Liver (tissue), 9 donors: Measurements from ENCODE around the gene ACTR6. TPM values are rescaled to one million over a fixed set of nuclear protein-coding genes. Genes with fewer than 3 reads are reported as not detected.

ENCODE experiments used
- DNase-seq: peaks from one replicate; pipeline ENCODE4 v3.0.0-alpha.2; 2017; ENCODE audit warnings: low spot score
- H3K27ac ChIP-seq, 2 donors: one replicate each; pipeline ENCODE4 v1.7.0; 2013; ENCODE audit warnings: inconsistent platforms in 2 of 2, low read length in 2 of 2, control low read depth in 1 of 2, low read depth in 1 of 2, mild to moderate bottlenecking in 1 of 2
- H3K27me3 ChIP-seq, 4 donors: one replicate each; pipeline versions ENCODE4 v1.6.1 to v1.7.0; 2013; ENCODE audit warnings: low read length in 3 of 4, inconsistent platforms in 1 of 4, mild to moderate bottlenecking in 1 of 4, moderate library complexity in 1 of 4; ENCODE audit not compliant: control insufficient read depth in 4 of 4, insufficient read depth in 4 of 4
- H3K36me3 ChIP-seq, 4 donors: one replicate each; pipeline versions ENCODE4 v1.6.1 to v1.7.0; 2013; ENCODE audit warnings: low read length in 3 of 4, mild to moderate bottlenecking in 3 of 4, low read depth in 1 of 4, moderate library complexity in 1 of 4; ENCODE audit not compliant: control insufficient read depth in 4 of 4, insufficient read depth in 3 of 4
- H3K4me1 ChIP-seq, 4 donors: one replicate each; pipeline versions ENCODE4 v1.6.1 to v1.7.0; 2013; ENCODE audit warnings: low read length in 3 of 4, mild to moderate bottlenecking in 3 of 4, moderate library complexity in 1 of 4; ENCODE audit not compliant: control insufficient read depth in 4 of 4, insufficient read depth in 4 of 4
- H3K4me3 ChIP-seq, 3 donors: one replicate each; pipeline versions ENCODE4 v1.6.1 to v1.7.0; 2013; ENCODE audit warnings: low read length in 3 of 3, control low read depth in 1 of 3, low read depth in 1 of 3, mild to moderate bottlenecking in 1 of 3
- H3K9ac ChIP-seq, 2 donors: one replicate each; pipeline ENCODE4 v1.7.0; 2013; ENCODE audit warnings: low read length in 2 of 2, mild to moderate bottlenecking in 2 of 2, moderate library complexity in 2 of 2, control low read depth in 1 of 2, low read depth in 1 of 2
- H3K9me3 ChIP-seq, 4 donors: one replicate each; pipeline versions ENCODE4 v1.6.1 to v1.7.0; 2013; ENCODE audit warnings: low read length in 3 of 4; ENCODE audit not compliant: control insufficient read depth in 4 of 4
- EGR1 ChIP-seq, 2 donors: IDR thresholded peaks; 2 replicates each; pipeline ENCODE4 v1.6.1; 2016 to 2018; ENCODE audit warnings: antibody characterized with exemption in 2 of 2, low read depth in 2 of 2
- FOXA1 ChIP-seq: IDR thresholded peaks from 2 replicates; pipeline ENCODE4 v1.6.1; 2016; ENCODE audit warnings: antibody characterized with exemption
- FOXA2 ChIP-seq: IDR thresholded peaks from 2 replicates; pipeline ENCODE4 v1.6.1; 2016; ENCODE audit warnings: antibody characterized with exemption
- GABPA ChIP-seq, 2 donors: IDR thresholded peaks in 1 of 2; conservative IDR thresholded peaks in 1 of 2; 2 replicates each; pipeline ENCODE4 v1.6.1; 2016; ENCODE audit warnings: antibody characterized with exemption in 2 of 2, mild to moderate bottlenecking in 1 of 2, moderate library complexity in 1 of 2
- HNF4A ChIP-seq, 2 donors: conservative IDR thresholded peaks; 2 replicates each; pipeline ENCODE4 v1.6.1; 2016; ENCODE audit warnings: antibody characterized with exemption in 2 of 2, mild to moderate bottlenecking in 2 of 2
- HNF4G ChIP-seq: IDR thresholded peaks from 2 replicates; pipeline ENCODE4 v1.6.1; 2016; ENCODE audit warnings: antibody characterized with exemption
- JUND ChIP-seq, 2 donors: IDR thresholded peaks; 2 replicates each; pipeline ENCODE4 v1.6.1; 2016; ENCODE audit warnings: antibody characterized with exemption in 2 of 2
- NR2F2 ChIP-seq: IDR thresholded peaks from 2 replicates; pipeline ENCODE4 v1.6.1; 2016; ENCODE audit warnings: antibody characterized with exemption
- RAD21 ChIP-seq, 2 donors: IDR thresholded peaks; 2 replicates each; pipeline ENCODE4 v1.6.1; 2016; ENCODE audit warnings: antibody characterized with exemption in 2 of 2, mild to moderate bottlenecking in 2 of 2
- RXRA ChIP-seq, 2 donors: IDR thresholded peaks; 2 replicates each; pipeline ENCODE4 v1.6.1; 2017 to 2018; ENCODE audit warnings: antibody characterized with exemption in 2 of 2, mild to moderate bottlenecking in 1 of 2
- SP1 ChIP-seq: IDR thresholded peaks from 2 replicates; pipeline ENCODE4 v1.6.1; 2018; ENCODE audit warnings: antibody characterized with exemption, mild to moderate bottlenecking
- TAF1 ChIP-seq: conservative IDR thresholded peaks from 2 replicates; pipeline ENCODE4 v1.6.1; 2016; ENCODE audit warnings: antibody characterized with exemption, mild to moderate bottlenecking
- YY1 ChIP-seq: IDR thresholded peaks from 2 replicates; pipeline ENCODE4 v1.6.1; 2016; ENCODE audit warnings: antibody characterized with exemption, mild to moderate bottlenecking
- WGBS: extraction: QIAGEN DNeasy Blood & Tissue Kit; methylation state at CpG from one replicate; pipeline ENCODE4 v1.1.7; 2013; 5-methylcytosine and 5-hydroxymethylcytosine counted together
- polyA plus RNA-seq, 2 donors: library from polyadenylated mRNA; stranded (reverse) in 1 of 2; unstranded in 1 of 2; fragments of 200-250 nt in 1 of 2; fragments of >200 nt in 1 of 2; fragmentation: Nextera tagmentation in 1 of 2; extraction: Ambion mirVana in 1 of 2; gene quantifications; one replicate each; pipeline versions ENCODE4 v1.2.1 to v1.2.3, GENCODE V29; 2013 to 2015
- total RNA-seq, 2 donors: library from RNA; depleted of rRNA; stranded (reverse); fragments of >200 nt; gene quantifications; one replicate each; pipeline ENCODE4 v1.2.3, GENCODE V29; 2014
- TF ChIP-seq, protein P1 (sequence below): fragments of 150-350 bp; IDR thresholded peaks from 2 replicates; pipeline ENCODE4 v1.5.1; 2017; ENCODE audit warnings: improper control_type of control experiment, low read depth, low read length; ENCODE audit not compliant: missing input control
- TF ChIP-seq, protein P2 (sequence below): IDR thresholded peaks from 2 replicates; pipeline ENCODE4 v1.6.1; 2016; ENCODE audit warnings: antibody characterized with exemption, mild to moderate bottlenecking
- TF ChIP-seq, protein P3 (sequence below): IDR thresholded peaks from 2 replicates; pipeline ENCODE4 v1.6.1; 2016; ENCODE audit warnings: antibody characterized with exemption
- TF ChIP-seq, protein P4 (sequence below): IDR thresholded peaks from 2 replicates; pipeline ENCODE4 v1.6.1; 2016; ENCODE audit warnings: antibody characterized with exemption
- TF ChIP-seq, protein P5 (sequence below): IDR thresholded peaks from 2 replicates; pipeline ENCODE4 v1.6.1; 2016; ENCODE audit warnings: antibody characterized with exemption
- donor health status: healthy.
- donor health status: healthy.
- donor health status: healthy.
- donor health status: healthy.
- donor health status: healthy.

ACTR6 gene
- total and polyA plus RNA-seq, 4 donors, result 6.9 to 9.7 (median 8.7) TPM

DNA sequence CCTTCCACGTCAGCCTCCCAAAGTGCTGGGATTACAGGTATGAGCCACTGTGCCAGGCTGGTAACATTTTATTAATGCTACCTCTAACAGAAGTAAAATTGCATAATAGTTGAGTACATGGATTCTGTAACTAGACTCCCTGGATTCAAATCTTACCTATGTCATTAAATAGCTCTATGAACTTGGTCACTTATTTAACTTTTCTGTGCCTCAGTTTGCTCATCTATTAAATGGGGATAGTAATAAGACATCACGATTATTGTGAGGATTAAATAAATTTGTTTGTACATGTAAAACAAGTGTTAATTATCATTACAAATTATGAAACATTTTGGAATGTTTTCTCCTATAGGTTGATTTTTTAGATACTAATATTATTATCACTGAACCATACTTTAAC, 6.7 kb downstream of the ACTR6 start:
- H3K9me3 ChIP-seq, result no peaks in the 10 kb centered on the region
- H3K4me1 ChIP-seq, result peaks cover 0 to 5% (median 0%) of the 10 kb centered on the region in 4 donors
- no peak overlapping the region for H3K27ac ChIP-seq
- no peak overlapping the region for H3K9ac ChIP-seq
- H3K27me3 ChIP-seq, result no peaks in the 10 kb centered on the region
- peaks cover 13 to 31% (median 22%) of the 10 kb centered on the region in 4 donors for H3K36me3 ChIP-seq
- WGBS, result 98% methylated on average over 2 of the region's 2 CpGs
- no peak overlapping the region for H3K4me3 ChIP-seq
- TF ChIP-seq RAD21 (IDR thresholded peaks at IDR 0.05) (no peak), FOXA2 (no peak), TAF1 (no peak), FOXA1 (no peak)
- TF ChIP-seq, protein P1, sequence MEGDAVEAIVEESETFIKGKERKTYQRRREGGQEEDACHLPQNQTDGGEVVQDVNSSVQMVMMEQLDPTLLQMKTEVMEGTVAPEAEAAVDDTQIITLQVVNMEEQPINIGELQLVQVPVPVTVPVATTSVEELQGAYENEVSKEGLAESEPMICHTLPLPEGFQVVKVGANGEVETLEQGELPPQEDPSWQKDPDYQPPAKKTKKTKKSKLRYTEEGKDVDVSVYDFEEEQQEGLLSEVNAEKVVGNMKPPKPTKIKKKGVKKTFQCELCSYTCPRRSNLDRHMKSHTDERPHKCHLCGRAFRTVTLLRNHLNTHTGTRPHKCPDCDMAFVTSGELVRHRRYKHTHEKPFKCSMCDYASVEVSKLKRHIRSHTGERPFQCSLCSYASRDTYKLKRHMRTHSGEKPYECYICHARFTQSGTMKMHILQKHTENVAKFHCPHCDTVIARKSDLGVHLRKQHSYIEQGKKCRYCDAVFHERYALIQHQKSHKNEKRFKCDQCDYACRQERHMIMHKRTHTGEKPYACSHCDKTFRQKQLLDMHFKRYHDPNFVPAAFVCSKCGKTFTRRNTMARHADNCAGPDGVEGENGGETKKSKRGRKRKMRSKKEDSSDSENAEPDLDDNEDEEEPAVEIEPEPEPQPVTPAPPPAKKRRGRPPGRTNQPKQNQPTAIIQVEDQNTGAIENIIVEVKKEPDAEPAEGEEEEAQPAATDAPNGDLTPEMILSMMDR, result no peak
- TF ChIP-seq, protein P2, sequence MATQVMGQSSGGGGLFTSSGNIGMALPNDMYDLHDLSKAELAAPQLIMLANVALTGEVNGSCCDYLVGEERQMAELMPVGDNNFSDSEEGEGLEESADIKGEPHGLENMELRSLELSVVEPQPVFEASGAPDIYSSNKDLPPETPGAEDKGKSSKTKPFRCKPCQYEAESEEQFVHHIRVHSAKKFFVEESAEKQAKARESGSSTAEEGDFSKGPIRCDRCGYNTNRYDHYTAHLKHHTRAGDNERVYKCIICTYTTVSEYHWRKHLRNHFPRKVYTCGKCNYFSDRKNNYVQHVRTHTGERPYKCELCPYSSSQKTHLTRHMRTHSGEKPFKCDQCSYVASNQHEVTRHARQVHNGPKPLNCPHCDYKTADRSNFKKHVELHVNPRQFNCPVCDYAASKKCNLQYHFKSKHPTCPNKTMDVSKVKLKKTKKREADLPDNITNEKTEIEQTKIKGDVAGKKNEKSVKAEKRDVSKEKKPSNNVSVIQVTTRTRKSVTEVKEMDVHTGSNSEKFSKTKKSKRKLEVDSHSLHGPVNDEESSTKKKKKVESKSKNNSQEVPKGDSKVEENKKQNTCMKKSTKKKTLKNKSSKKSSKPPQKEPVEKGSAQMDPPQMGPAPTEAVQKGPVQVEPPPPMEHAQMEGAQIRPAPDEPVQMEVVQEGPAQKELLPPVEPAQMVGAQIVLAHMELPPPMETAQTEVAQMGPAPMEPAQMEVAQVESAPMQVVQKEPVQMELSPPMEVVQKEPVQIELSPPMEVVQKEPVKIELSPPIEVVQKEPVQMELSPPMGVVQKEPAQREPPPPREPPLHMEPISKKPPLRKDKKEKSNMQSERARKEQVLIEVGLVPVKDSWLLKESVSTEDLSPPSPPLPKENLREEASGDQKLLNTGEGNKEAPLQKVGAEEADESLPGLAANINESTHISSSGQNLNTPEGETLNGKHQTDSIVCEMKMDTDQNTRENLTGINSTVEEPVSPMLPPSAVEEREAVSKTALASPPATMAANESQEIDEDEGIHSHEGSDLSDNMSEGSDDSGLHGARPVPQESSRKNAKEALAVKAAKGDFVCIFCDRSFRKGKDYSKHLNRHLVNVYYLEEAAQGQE, result no peak
- TF ChIP-seq, protein P3, sequence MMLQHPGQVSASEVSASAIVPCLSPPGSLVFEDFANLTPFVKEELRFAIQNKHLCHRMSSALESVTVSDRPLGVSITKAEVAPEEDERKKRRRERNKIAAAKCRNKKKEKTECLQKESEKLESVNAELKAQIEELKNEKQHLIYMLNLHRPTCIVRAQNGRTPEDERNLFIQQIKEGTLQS, result no peak
- no peak for DNase-seq

DNA sequence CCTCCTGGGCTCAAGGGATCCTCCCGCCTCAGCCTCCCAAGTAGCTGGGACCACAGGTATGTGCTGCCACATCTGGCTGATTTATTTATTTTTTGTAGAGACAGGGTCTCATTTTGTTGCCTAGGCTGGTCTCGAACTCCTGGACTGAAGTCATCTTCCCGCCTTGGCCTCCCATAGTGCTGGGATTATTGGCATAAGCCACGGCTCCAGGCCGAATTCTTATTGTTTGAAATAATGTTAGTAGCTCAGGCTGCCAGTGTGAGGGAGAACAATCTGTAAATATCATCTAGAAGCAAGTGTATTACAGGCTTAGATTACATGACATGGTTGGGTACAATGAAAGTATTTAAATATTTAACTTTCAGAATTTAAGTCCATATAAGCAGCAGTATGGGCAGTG, 8.2 kb downstream of the ACTR6 start:
- 97% methylated on average over 5 of the region's 5 CpGs for WGBS
- Histone ChIP-seq H3K9me3 (no peaks in the 10 kb centered on the region), H3K27ac (no peak overlapping the region), H3K27me3 (no peaks in the 10 kb centered on the region), H3K4me1 (peaks cover 1 to 10% (median 9%) of the 10 kb centered on the region in 4 donors), H3K4me3 (no peak overlapping the region), H3K36me3 (peaks cover 13 to 31% (median 22%) of the 10 kb centered on the region in 4 donors), H3K9ac (no peak overlapping the region)
- TF ChIP-seq FOXA2 (no peak), HNF4G (no peak), EGR1 (IDR thresholded peaks at IDR 0.05; ENCODE audit: low read depth in 2 of 2) (no peak), YY1 (no peak), TAF1 (no peak), HNF4A (conservative IDR thresholded peaks at IDR 0.05) (no peak), SP1 (no peak), JUND (IDR thresholded peaks at IDR 0.05) (no peak), FOXA1 (no peak), RXRA (IDR thresholded peaks at IDR 0.05) (no peak), GABPA (IDR thresholded peaks at IDR 0.05 in 1 of 2, conservative IDR thresholded peaks at IDR 0.05 in 1 of 2) (no peak), RAD21 (IDR thresholded peaks at IDR 0.05) (no peak), NR2F2 (no peak)
- TF ChIP-seq, protein P4, sequence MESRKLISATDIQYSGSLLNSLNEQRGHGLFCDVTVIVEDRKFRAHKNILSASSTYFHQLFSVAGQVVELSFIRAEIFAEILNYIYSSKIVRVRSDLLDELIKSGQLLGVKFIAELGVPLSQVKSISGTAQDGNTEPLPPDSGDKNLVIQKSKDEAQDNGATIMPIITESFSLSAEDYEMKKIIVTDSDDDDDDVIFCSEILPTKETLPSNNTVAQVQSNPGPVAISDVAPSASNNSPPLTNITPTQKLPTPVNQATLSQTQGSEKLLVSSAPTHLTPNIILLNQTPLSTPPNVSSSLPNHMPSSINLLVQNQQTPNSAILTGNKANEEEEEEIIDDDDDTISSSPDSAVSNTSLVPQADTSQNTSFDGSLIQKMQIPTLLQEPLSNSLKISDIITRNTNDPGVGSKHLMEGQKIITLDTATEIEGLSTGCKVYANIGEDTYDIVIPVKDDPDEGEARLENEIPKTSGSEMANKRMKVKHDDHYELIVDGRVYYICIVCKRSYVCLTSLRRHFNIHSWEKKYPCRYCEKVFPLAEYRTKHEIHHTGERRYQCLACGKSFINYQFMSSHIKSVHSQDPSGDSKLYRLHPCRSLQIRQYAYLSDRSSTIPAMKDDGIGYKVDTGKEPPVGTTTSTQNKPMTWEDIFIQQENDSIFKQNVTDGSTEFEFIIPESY, result no peak
- TF ChIP-seq, protein P2, result no peak
- TF ChIP-seq, protein P5, sequence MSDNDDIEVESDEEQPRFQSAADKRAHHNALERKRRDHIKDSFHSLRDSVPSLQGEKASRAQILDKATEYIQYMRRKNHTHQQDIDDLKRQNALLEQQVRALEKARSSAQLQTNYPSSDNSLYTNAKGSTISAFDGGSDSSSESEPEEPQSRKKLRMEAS, result no peak
- TF ChIP-seq, protein P1, result no peak
- TF ChIP-seq, protein P3, result no peak
- no peak for DNase-seq
